Cardiac fibroblast (primary cell): Measurements from ENCODE around the gene EPHB2.

Experiments used
- DNase-seq, 2 donors: peaks; one replicate each; pipeline versions ENCODE4 v3.0.0 to v3.0.0-alpha.2; 2010; ENCODE audit warnings: low read depth in 2 of 2
- H3K4me3 ChIP-seq, 2 donors: replicated peaks in 1 of 2; 1 replicate in 1 of 2; 2 replicates in 1 of 2; pipeline ENCODE4 v1.5.1; 2011; ENCODE audit warnings: low read depth in 2 of 2, low read length in 2 of 2, mild to moderate bottlenecking in 2 of 2, moderate library complexity in 1 of 2
- CTCF ChIP-seq: IDR thresholded peaks from one replicate; pipeline ENCODE4 v1.5.1; 2011; ENCODE audit warnings: low read depth, mild to moderate bottlenecking, low read length, inconsistent platforms

EPHB2 gene

GRCh38 chr1:22970096-22970495 lies 259.5 kb downstream of the EPHB2 start:
- DNase-seq = no peak
- H3K4me3 ChIP-seq = no peak overlapping the region
- no peak for TF ChIP-seq CTCF
